GM12878 (cell line): ENCODE data around the gene ASGR2.

ENCODE experiments used
- CTCF ChIP-seq, 3 experiments: IDR thresholded peaks in 2 of 3; conservative IDR thresholded peaks in 1 of 3; 2 replicates each; pipeline ENCODE4 v1.5.1; 2011; ENCODE audit warnings: low read depth in 3 of 3, low read length in 3 of 3, mild to moderate bottlenecking in 3 of 3, control low read depth in 2 of 3, moderate library complexity in 2 of 3, inconsistent platforms in 1 of 3, mixed read lengths in 1 of 3; ENCODE audit not compliant: control insufficient read depth in 2 of 3, insufficient read depth in 1 of 3; ENCODE audit errors: extremely low read depth in 1 of 3
- IRF3 ChIP-seq: fragments of 450-650 bp; IDR thresholded peaks from 2 replicates; pipeline ENCODE4 v1.6.1; 2014; ENCODE audit warnings: mild to moderate bottlenecking
- JUNB ChIP-seq: IDR thresholded peaks from 2 replicates; pipeline ENCODE4 v1.6.1; 2016; ENCODE audit warnings: antibody characterized with exemption, mild to moderate bottlenecking
- POLR2AphosphoS5 ChIP-seq: IDR thresholded peaks from 2 replicates; pipeline ENCODE4 v1.6.1; 2011; ENCODE audit warnings: mild to moderate bottlenecking, low read length, inconsistent platforms

GRCh38 chr17:7122381-7122780, 7.8 kb upstream of the ASGR2 start:
- no peak for TF ChIP-seq CTCF (IDR thresholded peaks at IDR 0.05 in 2 of 3, conservative IDR thresholded peaks at IDR 0.05 in 1 of 3; ENCODE audit: control insufficient read depth in 2 of 3, extremely low read depth in 1 of 3, insufficient read depth in 1 of 3, low read depth in 3 of 3, low read length in 3 of 3)
- no peak for TF ChIP-seq POLR2AphosphoS5
- TF ChIP-seq JUNB = no peak
- TF ChIP-seq IRF3 = no peak
